GM21367 (cell line): ENCODE measurements around the gene SLC34A3.

Source experiments
- ATAC-seq: cut with Tn5 transposase; IDR thresholded peaks from one replicate; pipeline ENCODE4 v1.9.1; 2021; ENCODE audit not compliant: unreplicated experiment

Gene SLC34A3

GRCh38 chr9:137275203-137275587 is 44.5 kb downstream of the SLC34A3 start:
- ATAC-seq: no peak

- no peak for ATAC-seq
Observed at GRCh38 chr9:137275588-137276472, 45.1 kb downstream of the SLC34A3 start.

- ATAC-seq: no peak
Observed at GRCh38 chr9:137276473-137277328, 46.0 kb downstream of the SLC34A3 start.

- ATAC-seq: peak; percentile 63
Observed at GRCh38 chr9:137277329-137278041, 46.8 kb downstream of the SLC34A3 start, which contains the start of gene TOR4A. Gene TOR4A (plus strand): TSS chr9:137277726. CDS start chr9:137278690, 964 bp downstream.

- no peak for ATAC-seq
Observed at GRCh38 chr9:137278061-137278701, 47.5 kb downstream of the SLC34A3 start.

- no peak for ATAC-seq
Observed at GRCh38 chr9:137278721-137279711, 48.3 kb downstream of the SLC34A3 start.

GRCh38 chr9:137279741-137280473 is 49.2 kb downstream of the SLC34A3 start:
- ATAC-seq: no peak

- no peak for ATAC-seq
Observed at GRCh38 chr9:137280474-137281344, 50.0 kb downstream of the SLC34A3 start.

- no peak for ATAC-seq
Observed at GRCh38 chr9:137281345-137282116, 50.8 kb downstream of the SLC34A3 start.
